Measurements from ENCODE around the gene PALB2. TPM values are rescaled to one million over a fixed set of nuclear protein-coding genes. Genes with fewer than 3 reads are reported as not detected.

PALB2 gene
- total and polyA plus RNA-seq, 10 donors, result 9.3 to 22.0 (median 13.0) TPM

GRCh38 chr16:23666571-23667354, 25.7 kb upstream of the PALB2 start:
- no peaks in the 10 kb centered on the region for H3K27me3 ChIP-seq (replicated peaks in 1 of 7)
- WGBS, 5 donors, result 91 to 95% (median 93%) methylated on average over 7 of the region's 7 CpGs
- H3K36me3 ChIP-seq, result peaks cover 8 to 100% (median 82%) of the 10 kb centered on the region in 6 donors
- H3K4me1 ChIP-seq, result peaks cover 0 to 7% (median 2%) of the 10 kb centered on the region in 6 donors
- H3K4me3 ChIP-seq, result no peak overlapping the region
- intact Hi-C loops (cut with DNase I; ENCODE audit: low total_unique reads), result no loop called here
- no peak overlapping the region for H3K27ac ChIP-seq
- TF ChIP-seq POLR2A (IDR thresholded peaks at IDR 0.05), result no peak
- no peak for TF ChIP-seq CTCF (IDR thresholded peaks at IDR 0.05 in 8 of 11, conservative IDR thresholded peaks at IDR 0.05 in 3 of 11)
- no peak for TF ChIP-seq POLR2AphosphoS5 (IDR thresholded peaks at IDR 0.05)
- no peaks in the 10 kb centered on the region for H3K9me3 ChIP-seq
- DNase-seq, result no peak

GRCh38 chr16:23663918-23664317, 22.8 kb upstream of the PALB2 start:
- intact Hi-C loops (cut with DNase I; ENCODE audit: low total_unique reads), result no loop called here
- DNase-seq, result no peak
- no peaks in the 10 kb centered on the region for H3K27me3 ChIP-seq (replicated peaks in 1 of 7)
- H3K4me3 ChIP-seq, result no peak overlapping the region
- H3K4me1 ChIP-seq, result no peaks in the 10 kb centered on the region
- no peak overlapping the region for H3K27ac ChIP-seq
- H3K9me3 ChIP-seq, result no peaks in the 10 kb centered on the region
- 81 to 92% (median 88%) methylated on average over 2 of the region's 2 CpGs for WGBS, 5 donors
- TF ChIP-seq CTCF (IDR thresholded peaks at IDR 0.05 in 8 of 11, conservative IDR thresholded peaks at IDR 0.05 in 3 of 11), result no peak
- TF ChIP-seq POLR2AphosphoS5 (IDR thresholded peaks at IDR 0.05), result no peak
- no peak for TF ChIP-seq POLR2A (IDR thresholded peaks at IDR 0.05)
- peaks cover 15 to 100% (median 99%) of the 10 kb centered on the region in 6 donors for H3K36me3 ChIP-seq

GRCh38 chr16:23651943-23652468, 10.9 kb upstream of the PALB2 start:
- Histone ChIP-seq H3K9me3 (no peaks in the 10 kb centered on the region), H3K4me1 (peaks cover 0 to 51% (median 20%) of the 10 kb centered on the region in 6 donors), H3K27ac (peak overlapping the region in 4 of 8 donors; percentile 9 to 44 (median 32)), H3K36me3 (peaks cover 0 to 99% (median 25%) of the 10 kb centered on the region in 6 donors), H3K27me3 (replicated peaks in 1 of 7) (no peaks in the 10 kb centered on the region), H3K4me3 (no peak overlapping the region)
- WGBS, 5 donors, result 76 to 88% (median 78%) methylated on average over 4 of the region's 4 CpGs
- no peak for TF ChIP-seq CTCF (IDR thresholded peaks at IDR 0.05 in 8 of 11, conservative IDR thresholded peaks at IDR 0.05 in 3 of 11)
- no peak for TF ChIP-seq POLR2A (IDR thresholded peaks at IDR 0.05)
- no peak for TF ChIP-seq POLR2AphosphoS5 (IDR thresholded peaks at IDR 0.05)
- no peak for DNase-seq
- intact Hi-C loops (cut with DNase I; ENCODE audit: low total_unique reads), result no loop called here
